ENCODE measurements around the gene VASN. TPM values are rescaled to one million over a fixed set of nuclear protein-coding genes. Genes with fewer than 3 reads are reported as not detected.

VASN gene
- total and polyA plus RNA-seq, 9 of the 15 experiments (the other 6 are each of a cell fraction or from before 2014, with no cell fraction given), result 0.01 to 2.5 (median 0.41) TPM; not detected in 1

DNA sequence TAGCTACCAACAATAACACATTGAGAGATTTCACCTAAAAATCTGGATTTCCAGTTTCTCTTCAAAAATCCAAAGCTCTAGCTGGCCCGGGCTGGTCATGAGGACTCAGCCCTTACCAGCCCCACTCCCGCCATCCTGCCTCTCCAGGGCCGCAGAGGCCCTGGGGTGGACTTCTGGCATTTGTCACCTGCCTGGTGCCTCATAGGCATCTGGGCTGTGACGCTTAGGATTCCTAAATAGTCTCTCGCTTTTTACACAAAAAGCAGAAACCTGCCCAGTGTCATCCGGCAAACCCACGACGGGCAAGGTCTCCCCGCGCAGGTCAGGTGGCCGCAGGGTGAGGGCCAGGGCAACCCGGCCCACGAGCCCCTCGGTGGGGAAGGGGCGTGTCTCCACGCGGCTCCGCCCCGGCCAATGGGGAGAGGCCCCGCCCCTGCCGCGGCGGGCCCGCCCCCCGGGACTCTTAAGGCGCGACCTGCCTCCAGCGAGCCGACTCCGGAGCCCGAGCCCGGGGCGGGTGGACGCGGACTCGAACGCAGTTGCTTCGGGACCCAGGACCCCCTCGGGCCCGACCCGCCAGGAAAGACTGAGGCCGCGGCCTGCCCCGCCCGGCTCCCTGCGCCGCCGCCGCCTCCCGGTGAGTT, at the start of gene VASN (continued):
- TF ChIP-seq, protein P1, sequence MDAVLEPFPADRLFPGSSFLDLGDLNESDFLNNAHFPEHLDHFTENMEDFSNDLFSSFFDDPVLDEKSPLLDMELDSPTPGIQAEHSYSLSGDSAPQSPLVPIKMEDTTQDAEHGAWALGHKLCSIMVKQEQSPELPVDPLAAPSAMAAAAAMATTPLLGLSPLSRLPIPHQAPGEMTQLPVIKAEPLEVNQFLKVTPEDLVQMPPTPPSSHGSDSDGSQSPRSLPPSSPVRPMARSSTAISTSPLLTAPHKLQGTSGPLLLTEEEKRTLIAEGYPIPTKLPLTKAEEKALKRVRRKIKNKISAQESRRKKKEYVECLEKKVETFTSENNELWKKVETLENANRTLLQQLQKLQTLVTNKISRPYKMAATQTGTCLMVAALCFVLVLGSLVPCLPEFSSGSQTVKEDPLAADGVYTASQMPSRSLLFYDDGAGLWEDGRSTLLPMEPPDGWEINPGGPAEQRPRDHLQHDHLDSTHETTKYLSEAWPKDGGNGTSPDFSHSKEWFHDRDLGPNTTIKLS (IDR thresholded peaks at IDR 0.05; ENCODE audit: borderline replicate concordance, low read depth), result no peak
- TF ChIP-seq, protein P2, sequence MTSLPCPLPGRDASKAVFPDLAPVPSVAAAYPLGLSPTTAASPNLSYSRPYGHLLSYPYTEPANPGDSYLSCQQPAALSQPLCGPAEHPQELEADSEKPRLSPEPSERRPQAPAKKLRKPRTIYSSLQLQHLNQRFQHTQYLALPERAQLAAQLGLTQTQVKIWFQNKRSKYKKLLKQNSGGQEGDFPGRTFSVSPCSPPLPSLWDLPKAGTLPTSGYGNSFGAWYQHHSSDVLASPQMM (CRISPR knock-in tag; IDR thresholded peaks at IDR 0.05), result no peak
- TF ChIP-seq POLR2G (IDR thresholded peaks at IDR 0.05; ENCODE audit: low read depth, low read length) (peak; percentile 98), NFRKB (IDR thresholded peaks at IDR 0.05; ENCODE audit: low read depth) (no peak), CHD2 (IDR thresholded peaks at IDR 0.05; ENCODE audit: low read depth, low read length) (no peak), FUS (optimal IDR thresholded peaks at IDR 0.05; ENCODE audit: low read depth, low read length) (no peak), SMARCA5 (IDR thresholded peaks at IDR 0.05) (no peak), CBFB (CRISPR knock-in tag; IDR thresholded peaks at IDR 0.05) (no peak), ARHGAP35 (IDR thresholded peaks at IDR 0.05; ENCODE audit: partially characterized antibody) (no peak), ZFP36 (IDR thresholded peaks at IDR 0.05; ENCODE audit: low read depth, low read length, partially characterized antibody) (no peak), NFATC3 (IDR thresholded peaks at IDR 0.05) (no peak)
- TF ChIP-seq, protein P3, sequence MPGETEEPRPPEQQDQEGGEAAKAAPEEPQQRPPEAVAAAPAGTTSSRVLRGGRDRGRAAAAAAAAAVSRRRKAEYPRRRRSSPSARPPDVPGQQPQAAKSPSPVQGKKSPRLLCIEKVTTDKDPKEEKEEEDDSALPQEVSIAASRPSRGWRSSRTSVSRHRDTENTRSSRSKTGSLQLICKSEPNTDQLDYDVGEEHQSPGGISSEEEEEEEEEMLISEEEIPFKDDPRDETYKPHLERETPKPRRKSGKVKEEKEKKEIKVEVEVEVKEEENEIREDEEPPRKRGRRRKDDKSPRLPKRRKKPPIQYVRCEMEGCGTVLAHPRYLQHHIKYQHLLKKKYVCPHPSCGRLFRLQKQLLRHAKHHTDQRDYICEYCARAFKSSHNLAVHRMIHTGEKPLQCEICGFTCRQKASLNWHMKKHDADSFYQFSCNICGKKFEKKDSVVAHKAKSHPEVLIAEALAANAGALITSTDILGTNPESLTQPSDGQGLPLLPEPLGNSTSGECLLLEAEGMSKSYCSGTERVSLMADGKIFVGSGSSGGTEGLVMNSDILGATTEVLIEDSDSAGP (CRISPR knock-in tag; IDR thresholded peaks at IDR 0.05), result no peak
- TF ChIP-seq, protein P4, sequence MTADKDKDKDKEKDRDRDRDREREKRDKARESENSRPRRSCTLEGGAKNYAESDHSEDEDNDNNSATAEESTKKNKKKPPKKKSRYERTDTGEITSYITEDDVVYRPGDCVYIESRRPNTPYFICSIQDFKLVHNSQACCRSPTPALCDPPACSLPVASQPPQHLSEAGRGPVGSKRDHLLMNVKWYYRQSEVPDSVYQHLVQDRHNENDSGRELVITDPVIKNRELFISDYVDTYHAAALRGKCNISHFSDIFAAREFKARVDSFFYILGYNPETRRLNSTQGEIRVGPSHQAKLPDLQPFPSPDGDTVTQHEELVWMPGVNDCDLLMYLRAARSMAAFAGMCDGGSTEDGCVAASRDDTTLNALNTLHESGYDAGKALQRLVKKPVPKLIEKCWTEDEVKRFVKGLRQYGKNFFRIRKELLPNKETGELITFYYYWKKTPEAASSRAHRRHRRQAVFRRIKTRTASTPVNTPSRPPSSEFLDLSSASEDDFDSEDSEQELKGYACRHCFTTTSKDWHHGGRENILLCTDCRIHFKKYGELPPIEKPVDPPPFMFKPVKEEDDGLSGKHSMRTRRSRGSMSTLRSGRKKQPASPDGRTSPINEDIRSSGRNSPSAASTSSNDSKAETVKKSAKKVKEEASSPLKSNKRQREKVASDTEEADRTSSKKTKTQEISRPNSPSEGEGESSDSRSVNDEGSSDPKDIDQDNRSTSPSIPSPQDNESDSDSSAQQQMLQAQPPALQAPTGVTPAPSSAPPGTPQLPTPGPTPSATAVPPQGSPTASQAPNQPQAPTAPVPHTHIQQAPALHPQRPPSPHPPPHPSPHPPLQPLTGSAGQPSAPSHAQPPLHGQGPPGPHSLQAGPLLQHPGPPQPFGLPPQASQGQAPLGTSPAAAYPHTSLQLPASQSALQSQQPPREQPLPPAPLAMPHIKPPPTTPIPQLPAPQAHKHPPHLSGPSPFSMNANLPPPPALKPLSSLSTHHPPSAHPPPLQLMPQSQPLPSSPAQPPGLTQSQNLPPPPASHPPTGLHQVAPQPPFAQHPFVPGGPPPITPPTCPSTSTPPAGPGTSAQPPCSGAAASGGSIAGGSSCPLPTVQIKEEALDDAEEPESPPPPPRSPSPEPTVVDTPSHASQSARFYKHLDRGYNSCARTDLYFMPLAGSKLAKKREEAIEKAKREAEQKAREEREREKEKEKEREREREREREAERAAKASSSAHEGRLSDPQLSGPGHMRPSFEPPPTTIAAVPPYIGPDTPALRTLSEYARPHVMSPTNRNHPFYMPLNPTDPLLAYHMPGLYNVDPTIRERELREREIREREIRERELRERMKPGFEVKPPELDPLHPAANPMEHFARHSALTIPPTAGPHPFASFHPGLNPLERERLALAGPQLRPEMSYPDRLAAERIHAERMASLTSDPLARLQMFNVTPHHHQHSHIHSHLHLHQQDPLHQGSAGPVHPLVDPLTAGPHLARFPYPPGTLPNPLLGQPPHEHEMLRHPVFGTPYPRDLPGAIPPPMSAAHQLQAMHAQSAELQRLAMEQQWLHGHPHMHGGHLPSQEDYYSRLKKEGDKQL (CRISPR knock-in tag; IDR thresholded peaks at IDR 0.05; ENCODE audit: borderline replicate concordance), result no peak
- TF ChIP-seq, protein P5, sequence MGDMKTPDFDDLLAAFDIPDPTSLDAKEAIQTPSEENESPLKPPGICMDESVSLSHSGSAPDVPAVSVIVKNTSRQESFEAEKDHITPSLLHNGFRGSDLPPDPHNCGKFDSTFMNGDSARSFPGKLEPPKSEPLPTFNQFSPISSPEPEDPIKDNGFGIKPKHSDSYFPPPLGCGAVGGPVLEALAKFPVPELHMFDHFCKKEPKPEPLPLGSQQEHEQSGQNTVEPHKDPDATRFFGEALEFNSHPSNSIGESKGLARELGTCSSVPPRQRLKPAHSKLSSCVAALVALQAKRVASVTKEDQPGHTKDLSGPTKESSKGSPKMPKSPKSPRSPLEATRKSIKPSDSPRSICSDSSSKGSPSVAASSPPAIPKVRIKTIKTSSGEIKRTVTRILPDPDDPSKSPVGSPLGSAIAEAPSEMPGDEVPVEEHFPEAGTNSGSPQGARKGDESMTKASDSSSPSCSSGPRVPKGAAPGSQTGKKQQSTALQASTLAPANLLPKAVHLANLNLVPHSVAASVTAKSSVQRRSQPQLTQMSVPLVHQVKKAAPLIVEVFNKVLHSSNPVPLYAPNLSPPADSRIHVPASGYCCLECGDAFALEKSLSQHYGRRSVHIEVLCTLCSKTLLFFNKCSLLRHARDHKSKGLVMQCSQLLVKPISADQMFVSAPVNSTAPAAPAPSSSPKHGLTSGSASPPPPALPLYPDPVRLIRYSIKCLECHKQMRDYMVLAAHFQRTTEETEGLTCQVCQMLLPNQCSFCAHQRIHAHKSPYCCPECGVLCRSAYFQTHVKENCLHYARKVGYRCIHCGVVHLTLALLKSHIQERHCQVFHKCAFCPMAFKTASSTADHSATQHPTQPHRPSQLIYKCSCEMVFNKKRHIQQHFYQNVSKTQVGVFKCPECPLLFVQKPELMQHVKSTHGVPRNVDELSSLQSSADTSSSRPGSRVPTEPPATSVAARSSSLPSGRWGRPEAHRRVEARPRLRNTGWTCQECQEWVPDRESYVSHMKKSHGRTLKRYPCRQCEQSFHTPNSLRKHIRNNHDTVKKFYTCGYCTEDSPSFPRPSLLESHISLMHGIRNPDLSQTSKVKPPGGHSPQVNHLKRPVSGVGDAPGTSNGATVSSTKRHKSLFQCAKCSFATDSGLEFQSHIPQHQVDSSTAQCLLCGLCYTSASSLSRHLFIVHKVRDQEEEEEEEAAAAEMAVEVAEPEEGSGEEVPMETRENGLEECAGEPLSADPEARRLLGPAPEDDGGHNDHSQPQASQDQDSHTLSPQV (IDR thresholded peaks at IDR 0.05), result no peak; the same call in 1 of the 2 replicates

Measured in K562 (cell line).